Measurements from ENCODE around the gene CIDEB.

The CIDEB gene

GRCh38 chr14:24327303-24327702, 19.5 kb upstream of the CIDEB start:
- Histone ChIP-seq H3K4me1 (ENCODE audit: low read depth, poor library complexity, severe bottlenecking) (peaks cover under 1% of the 10 kb centered on the region), H3K4me2 (no peak overlapping the region), H3K27ac (no peak overlapping the region), H3K4me3 (IDR thresholded peaks at IDR 0.05; ENCODE audit: insufficient read depth, low read depth, low read length) (no peak overlapping the region), H3K36me3 (ENCODE audit: insufficient read depth) (no peaks in the 10 kb centered on the region), H3K9ac (no peak overlapping the region), H3K27me3 (ENCODE audit: insufficient read depth, low read depth) (no peaks in the 10 kb centered on the region), H3K79me2 (ENCODE audit: insufficient read depth, low read depth) (no peaks in the 10 kb centered on the region), H2AFZ (ENCODE audit: low read depth) (no peak overlapping the region), H4K20me1 (ENCODE audit: insufficient read depth) (no peaks in the 10 kb centered on the region)
- TF ChIP-seq CTCF (conservative IDR thresholded peaks at IDR 0.05; ENCODE audit: low read depth, low read length), result no peak

DNA sequence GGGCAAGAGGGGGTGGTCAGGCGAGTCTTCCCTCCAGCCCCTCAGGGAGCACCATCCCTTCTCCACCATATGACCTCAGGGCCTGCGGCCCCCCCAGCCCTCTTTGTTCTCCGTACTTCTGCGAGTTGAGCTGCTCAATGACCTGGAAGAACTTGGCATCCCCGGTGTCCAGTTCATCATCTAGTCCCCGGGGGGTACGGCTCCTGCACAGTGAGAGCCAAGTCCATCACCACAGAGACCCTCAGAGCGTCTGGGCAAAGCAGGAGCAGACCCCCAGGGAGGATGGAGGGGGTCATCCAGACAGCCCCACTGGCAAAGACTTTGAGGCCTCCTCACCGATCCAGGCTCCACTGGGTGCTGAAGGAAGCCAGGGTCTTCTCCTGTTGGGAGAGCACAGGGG, 18.2 kb upstream of the CIDEB start:
- Histone ChIP-seq H3K27ac (no peak overlapping the region), H4K20me1 (ENCODE audit: insufficient read depth) (no peaks in the 10 kb centered on the region), H3K79me2 (ENCODE audit: insufficient read depth, low read depth) (no peaks in the 10 kb centered on the region), H2AFZ (ENCODE audit: low read depth) (no peak overlapping the region), H3K36me3 (ENCODE audit: insufficient read depth) (no peaks in the 10 kb centered on the region), H3K4me1 (ENCODE audit: low read depth, poor library complexity, severe bottlenecking) (peaks cover 10% of the 10 kb centered on the region), H3K9ac (no peak overlapping the region), H3K4me3 (IDR thresholded peaks at IDR 0.05; ENCODE audit: insufficient read depth, low read depth, low read length) (no peak overlapping the region), H3K27me3 (ENCODE audit: insufficient read depth, low read depth) (no peaks in the 10 kb centered on the region), H3K4me2 (no peak overlapping the region)
- no peak for TF ChIP-seq CTCF (conservative IDR thresholded peaks at IDR 0.05; ENCODE audit: low read depth, low read length)

- Histone ChIP-seq H3K79me2 (ENCODE audit: insufficient read depth, low read depth) (no peaks in the 10 kb centered on the region), H3K4me1 (ENCODE audit: low read depth, poor library complexity, severe bottlenecking) (peaks cover 16% of the 10 kb centered on the region), H3K27me3 (ENCODE audit: insufficient read depth, low read depth) (no peaks in the 10 kb centered on the region), H3K4me3 (IDR thresholded peaks at IDR 0.05; ENCODE audit: insufficient read depth, low read depth, low read length) (no peak overlapping the region), H2AFZ (ENCODE audit: low read depth) (no peak overlapping the region), H3K9ac (no peak overlapping the region), H3K4me2 (no peak overlapping the region), H4K20me1 (ENCODE audit: insufficient read depth) (no peaks in the 10 kb centered on the region), H3K36me3 (ENCODE audit: insufficient read depth) (no peaks in the 10 kb centered on the region), H3K27ac (no peak overlapping the region)
- no peak for TF ChIP-seq CTCF (conservative IDR thresholded peaks at IDR 0.05; ENCODE audit: low read depth, low read length)
Measured at GRCh38 chr14:24325041-24325530, 17.3 kb upstream of the CIDEB start.

DNA sequence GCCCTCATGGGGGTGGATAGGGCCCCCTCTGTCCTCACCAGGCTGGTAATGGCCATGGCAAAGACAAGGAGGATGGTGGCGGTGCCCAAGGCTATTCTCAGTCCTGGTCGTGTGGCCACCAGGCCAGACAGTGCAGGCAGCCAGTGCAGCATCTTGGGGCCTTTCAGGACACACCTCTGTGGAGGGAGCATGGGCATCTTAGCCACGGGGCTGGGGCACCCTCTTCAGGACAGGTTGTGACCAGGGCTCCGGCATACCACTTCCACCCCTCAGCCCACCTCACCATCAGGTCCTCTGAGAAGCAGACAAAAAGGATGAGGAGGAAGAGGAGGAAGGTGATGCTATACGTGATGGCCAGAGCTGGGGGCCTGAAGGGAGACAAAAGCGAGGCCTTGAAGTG, 16.2 kb upstream of the CIDEB start:
- Histone ChIP-seq H3K27me3 (ENCODE audit: insufficient read depth, low read depth) (no peaks in the 10 kb centered on the region), H3K4me2 (no peak overlapping the region), H3K4me1 (ENCODE audit: low read depth, poor library complexity, severe bottlenecking) (peaks cover 16% of the 10 kb centered on the region), H3K36me3 (ENCODE audit: insufficient read depth) (no peaks in the 10 kb centered on the region), H4K20me1 (ENCODE audit: insufficient read depth) (no peaks in the 10 kb centered on the region), H3K9ac (no peak overlapping the region), H2AFZ (ENCODE audit: low read depth) (no peak overlapping the region), H3K27ac (no peak overlapping the region), H3K4me3 (IDR thresholded peaks at IDR 0.05; ENCODE audit: insufficient read depth, low read depth, low read length) (no peak overlapping the region), H3K79me2 (ENCODE audit: insufficient read depth, low read depth) (no peaks in the 10 kb centered on the region)
- TF ChIP-seq CTCF (conservative IDR thresholded peaks at IDR 0.05; ENCODE audit: low read depth, low read length), result no peak
